ENCODE measurements around the gene CERS3. TPM values are rescaled to one million over a fixed set of nuclear protein-coding genes. Genes with fewer than 3 reads are reported as not detected.

CERS3 gene
- total RNA-seq, 1 donor from 2014 or later, result 0.08 TPM

DNA sequence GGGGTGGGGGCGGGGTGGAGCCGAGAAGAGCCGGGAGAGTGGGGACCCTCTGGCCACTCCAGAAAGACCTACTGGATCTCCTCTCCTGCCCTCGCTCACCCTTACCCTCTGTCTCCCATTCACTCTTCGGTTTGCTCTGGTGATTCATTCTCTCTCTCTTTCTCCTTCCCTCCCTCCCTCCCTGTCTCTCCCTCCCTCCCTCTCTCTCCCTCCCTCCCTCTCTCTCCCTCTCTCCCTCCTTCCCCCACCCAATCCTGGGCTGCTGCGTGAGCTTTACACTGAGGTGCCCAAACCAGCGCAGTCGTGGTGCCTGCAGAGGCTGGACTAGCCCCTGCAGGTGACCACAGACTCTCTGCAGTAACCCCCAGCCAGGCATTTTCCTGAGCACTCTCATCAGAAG lies 154.8 kb downstream of the CERS3 start:
- Histone ChIP-seq H3K27me3 (ENCODE audit: low read depth) (peaks cover 51% of the 10 kb centered on the region), H3K27ac (replicated peaks) (no peak overlapping the region), H3K9me3 (replicated peaks) (peaks cover 38% of the 10 kb centered on the region), H3K4me3 (peak overlapping the region; percentile 56), H3K4me1 (peaks cover 6% of the 10 kb centered on the region), H3K36me3 (no peaks in the 10 kb centered on the region)
- no peak for DNase-seq
- intact Hi-C loops (cut with micrococcal nuclease), result no loop called here
- TF ChIP-seq, protein P1, sequence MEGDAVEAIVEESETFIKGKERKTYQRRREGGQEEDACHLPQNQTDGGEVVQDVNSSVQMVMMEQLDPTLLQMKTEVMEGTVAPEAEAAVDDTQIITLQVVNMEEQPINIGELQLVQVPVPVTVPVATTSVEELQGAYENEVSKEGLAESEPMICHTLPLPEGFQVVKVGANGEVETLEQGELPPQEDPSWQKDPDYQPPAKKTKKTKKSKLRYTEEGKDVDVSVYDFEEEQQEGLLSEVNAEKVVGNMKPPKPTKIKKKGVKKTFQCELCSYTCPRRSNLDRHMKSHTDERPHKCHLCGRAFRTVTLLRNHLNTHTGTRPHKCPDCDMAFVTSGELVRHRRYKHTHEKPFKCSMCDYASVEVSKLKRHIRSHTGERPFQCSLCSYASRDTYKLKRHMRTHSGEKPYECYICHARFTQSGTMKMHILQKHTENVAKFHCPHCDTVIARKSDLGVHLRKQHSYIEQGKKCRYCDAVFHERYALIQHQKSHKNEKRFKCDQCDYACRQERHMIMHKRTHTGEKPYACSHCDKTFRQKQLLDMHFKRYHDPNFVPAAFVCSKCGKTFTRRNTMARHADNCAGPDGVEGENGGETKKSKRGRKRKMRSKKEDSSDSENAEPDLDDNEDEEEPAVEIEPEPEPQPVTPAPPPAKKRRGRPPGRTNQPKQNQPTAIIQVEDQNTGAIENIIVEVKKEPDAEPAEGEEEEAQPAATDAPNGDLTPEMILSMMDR (IDR thresholded peaks at IDR 0.05; ENCODE audit: borderline replicate concordance), result no peak

DNA sequence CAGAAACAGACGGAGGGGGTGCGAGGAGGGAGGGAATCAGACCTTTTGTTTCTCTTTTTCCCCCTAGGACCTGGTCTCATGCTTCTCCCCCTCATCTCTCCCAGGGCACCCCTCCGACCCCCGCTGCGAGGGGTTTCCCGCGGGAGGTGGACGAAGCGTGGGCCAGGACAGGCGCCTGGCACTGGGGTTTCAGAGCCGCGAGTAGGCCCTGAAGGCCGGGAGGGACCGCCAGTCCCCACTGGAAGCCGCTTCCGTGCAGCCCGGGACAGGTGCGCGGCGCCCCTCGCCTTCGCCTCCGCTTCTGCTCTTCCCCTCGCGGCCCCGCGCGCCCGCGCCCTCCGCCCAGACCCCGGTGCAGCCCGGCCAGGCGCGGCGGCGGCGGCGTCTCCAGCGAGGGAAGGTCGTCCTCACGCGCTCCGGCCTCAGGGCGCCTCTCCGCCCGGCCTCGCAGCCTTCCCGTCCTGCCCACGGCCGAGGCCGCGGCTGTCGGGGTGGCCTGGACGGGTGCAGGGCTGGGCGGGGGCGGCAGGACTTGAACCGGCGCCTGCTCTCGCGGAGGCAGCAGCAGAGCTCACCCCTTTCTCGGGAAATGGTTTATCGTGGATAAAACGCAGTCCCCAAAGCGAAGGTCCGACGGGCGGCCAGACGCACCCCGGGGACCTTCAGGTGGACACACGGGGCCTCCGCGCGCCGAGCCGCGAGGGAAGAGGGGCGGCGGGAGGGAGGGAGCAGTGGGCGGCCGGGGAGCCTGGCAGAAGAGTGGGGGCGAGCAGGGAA lies 155.4 kb downstream of the CERS3 start:
- TF ChIP-seq, protein P1 (IDR thresholded peaks at IDR 0.05; ENCODE audit: borderline replicate concordance), result no peak
- intact Hi-C loops (cut with micrococcal nuclease), result no loop called here
- no peaks in the 10 kb centered on the region for H3K36me3 ChIP-seq
- H3K9me3 ChIP-seq (replicated peaks), result peaks cover 38% of the 10 kb centered on the region
- H3K27me3 ChIP-seq (ENCODE audit: low read depth), result peaks cover 51% of the 10 kb centered on the region
- H3K4me1 ChIP-seq, result peaks cover 6% of the 10 kb centered on the region
- no peak for DNase-seq
- H3K27ac ChIP-seq (replicated peaks), result no peak overlapping the region
- H3K4me3 ChIP-seq, result peak overlapping the region; percentile 56

DNA sequence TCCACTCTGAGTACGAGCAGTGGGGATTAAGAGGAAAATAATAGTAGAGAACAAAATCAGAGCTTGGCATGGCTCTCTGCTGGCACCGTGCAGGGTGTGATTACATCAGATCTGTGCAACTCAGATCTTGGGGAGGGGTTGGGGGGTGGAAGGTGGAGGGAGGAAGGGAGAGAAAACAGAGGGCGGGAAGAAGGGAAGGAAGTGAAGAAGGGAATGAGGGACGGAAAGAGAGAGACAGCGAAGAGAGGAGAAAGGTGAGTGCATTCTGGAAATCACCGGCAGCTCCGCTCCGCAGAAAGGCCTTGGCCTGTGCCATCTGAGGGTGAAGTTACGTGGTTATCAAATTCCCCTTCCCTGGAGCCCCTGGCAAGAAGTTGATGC lies 156.0 kb downstream of the CERS3 start:
- Histone ChIP-seq H3K36me3 (no peaks in the 10 kb centered on the region), H3K9me3 (replicated peaks) (peaks cover 34% of the 10 kb centered on the region), H3K27ac (replicated peaks) (no peak overlapping the region), H3K27me3 (ENCODE audit: low read depth) (peaks cover 51% of the 10 kb centered on the region), H3K4me1 (peaks cover 6% of the 10 kb centered on the region), H3K4me3 (peak overlapping the region; percentile 56)
- intact Hi-C loops (cut with micrococcal nuclease), result no loop called here
- TF ChIP-seq, protein P1 (IDR thresholded peaks at IDR 0.05; ENCODE audit: borderline replicate concordance), result no peak
- no peak for DNase-seq

DNA sequence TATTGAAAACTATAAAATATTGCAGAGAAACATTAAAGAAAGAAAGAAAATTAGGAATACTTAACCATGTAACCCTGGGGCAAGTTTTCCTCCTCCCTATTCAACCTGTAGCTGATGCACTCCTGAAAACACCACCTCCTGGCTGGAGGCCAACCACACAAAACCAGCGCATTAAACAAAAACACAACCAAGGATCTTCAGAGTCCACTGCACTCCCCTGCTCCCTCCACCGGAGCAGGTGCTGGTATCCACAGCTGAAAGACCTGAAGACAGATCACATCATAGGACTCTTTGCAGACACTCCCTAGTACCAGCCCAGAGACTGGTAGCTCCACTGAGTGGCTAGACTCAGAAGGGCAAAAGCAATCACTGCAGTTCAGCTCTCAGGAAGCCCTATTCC lies 173.4 kb downstream of the CERS3 start:
- intact Hi-C loops (cut with micrococcal nuclease), result no loop called here

DNA sequence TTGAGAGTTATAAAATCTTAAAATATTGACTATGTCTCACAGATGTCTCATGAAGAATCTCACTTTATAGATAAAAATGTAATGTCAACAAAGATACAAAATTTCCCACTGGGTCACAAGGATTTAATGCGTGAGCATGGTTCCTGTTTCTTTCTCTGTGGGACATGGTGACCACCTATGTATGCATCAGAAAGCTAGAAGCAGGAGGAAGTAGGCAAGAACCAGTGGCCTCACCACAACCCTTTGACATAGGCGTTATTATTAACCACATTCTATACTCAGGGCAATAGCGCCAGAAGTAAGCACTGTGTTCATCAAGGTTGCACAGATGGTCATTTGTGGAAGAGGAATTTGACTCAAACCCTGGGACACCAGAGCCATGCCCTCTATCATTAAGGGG lies 175.3 kb downstream of the CERS3 start:
- H3K4me1 ChIP-seq, result peaks cover 14% of the 10 kb centered on the region
- peaks cover 37% of the 10 kb centered on the region for H3K27me3 ChIP-seq (ENCODE audit: low read depth)
- no peak overlapping the region for H3K4me3 ChIP-seq
- TF ChIP-seq, protein P1 (IDR thresholded peaks at IDR 0.05; ENCODE audit: borderline replicate concordance), result no peak
- intact Hi-C loops (cut with micrococcal nuclease), result loop anchor here (5.0 kb wide), 1 partner anchor 219 kb away; no protein-coding TSS in a partner anchor
- no peaks in the 10 kb centered on the region for H3K9me3 ChIP-seq (replicated peaks)
- no peaks in the 10 kb centered on the region for H3K36me3 ChIP-seq
- H3K27ac ChIP-seq (replicated peaks), result no peak overlapping the region
- no peak for DNase-seq

More for the DNA sequence above, 173.4 kb downstream of the CERS3 start:
- DNase-seq, result no peak
- Histone ChIP-seq H3K27me3 (ENCODE audit: low read depth) (peaks cover 37% of the 10 kb centered on the region), H3K4me3 (no peak overlapping the region), H3K4me1 (peaks cover 1% of the 10 kb centered on the region), H3K36me3 (no peaks in the 10 kb centered on the region), H3K9me3 (replicated peaks) (peaks cover 12% of the 10 kb centered on the region), H3K27ac (replicated peaks) (no peak overlapping the region)
- TF ChIP-seq, protein P1 (IDR thresholded peaks at IDR 0.05; ENCODE audit: borderline replicate concordance), result no peak
